Measurements from ENCODE around the gene TMEM200C. TPM values are rescaled to one million over a fixed set of nuclear protein-coding genes. Genes with fewer than 3 reads are reported as not detected.
"Not testable (repeated sequence)": the region's sequence is repeated elsewhere in the genome, so short reads cannot be mapped to it uniquely, and the experiment has no call there.

Gene TMEM200C
- total RNA-seq, 1 donor from 2014 or later: 0.32 TPM

- no peak for DNase-seq (ENCODE audit: low spot score)
Measured at GRCh38 chr18:5892823-5893431, 2.4 kb downstream of the TMEM200C start.

- no peak for DNase-seq (ENCODE audit: low spot score)
Measured at GRCh38 chr18:5891854-5892215, 3.5 kb downstream of the TMEM200C start.

GRCh38 chr18:5891184-5891853, 4.0 kb downstream of the TMEM200C start:
- no peak for DNase-seq (ENCODE audit: low spot score)

- peak; percentile 89 for DNase-seq (ENCODE audit: low spot score)
Measured at GRCh38 chr18:5890331-5891183, 4.8 kb downstream of the TMEM200C start.

GRCh38 chr18:5885361-5885760, 10.0 kb downstream of the TMEM200C start:
- no peak for DNase-seq (ENCODE audit: low spot score)

GRCh38 chr18:5884375-5884774, 10.9 kb downstream of the TMEM200C start:
- no peak for DNase-seq (ENCODE audit: low spot score)

GRCh38 chr18:5879479-5879882, 15.8 kb downstream of the TMEM200C start:
- DNase-seq (ENCODE audit: low spot score): no peak

GRCh38 chr18:5876891-5877290, 18.4 kb downstream of the TMEM200C start:
- DNase-seq (ENCODE audit: low spot score): no peak

- DNase-seq (ENCODE audit: low spot score): no peak
Measured at GRCh38 chr18:5874336-5874735, 21.0 kb downstream of the TMEM200C start.

GRCh38 chr18:5872886-5873285, 22.4 kb downstream of the TMEM200C start:
- no peak for DNase-seq (ENCODE audit: low spot score)

- no peak for DNase-seq (ENCODE audit: low spot score)
Measured at GRCh38 chr18:5871426-5871825, 23.9 kb downstream of the TMEM200C start.

GRCh38 chr18:5868218-5868854, 27.0 kb downstream of the TMEM200C start:
- DNase-seq (ENCODE audit: low spot score): no peak

GRCh38 chr18:5865521-5865920, 29.8 kb downstream of the TMEM200C start:
- no peak for DNase-seq (ENCODE audit: low spot score)

GRCh38 chr18:5862127-5862526, 33.2 kb downstream of the TMEM200C start:
- not testable (repeated sequence) for DNase-seq (ENCODE audit: low spot score)

GRCh38 chr18:5857180-5857579, 38.1 kb downstream of the TMEM200C start:
- no peak for DNase-seq (ENCODE audit: low spot score)

GRCh38 chr18:5853253-5853652, 42.1 kb downstream of the TMEM200C start:
- DNase-seq (ENCODE audit: low spot score): no peak

- DNase-seq (ENCODE audit: low spot score): no peak
Measured at GRCh38 chr18:5851998-5852397, 43.3 kb downstream of the TMEM200C start.

- no peak for DNase-seq (ENCODE audit: low spot score)
Measured at GRCh38 chr18:5842653-5843052, 52.7 kb downstream of the TMEM200C start.

GRCh38 chr18:5841518-5841917, 53.8 kb downstream of the TMEM200C start:
- no peak for DNase-seq (ENCODE audit: low spot score)

GRCh38 chr18:5840547-5840946, 54.8 kb downstream of the TMEM200C start:
- no peak for DNase-seq (ENCODE audit: low spot score)

GRCh38 chr18:5840025-5840424, 55.3 kb downstream of the TMEM200C start:
- no peak for DNase-seq (ENCODE audit: low spot score)

- no peak for DNase-seq (ENCODE audit: low spot score)
Measured at GRCh38 chr18:5839102-5839501, 56.2 kb downstream of the TMEM200C start.

Measured in mesenteric fat pad (tissue), 1 donor.